SJSA1 (cell line): ENCODE measurements around the gene TRAF2. TPM values are rescaled to one million over a fixed set of nuclear protein-coding genes. Genes with fewer than 3 reads are reported as not detected.

Experiments
- DNase-seq, 2 experiments: peaks; one replicate each; pipeline ENCODE4 v3.0.0-alpha.2; 2015 to 2020; ENCODE audit warnings: low spot score in 2 of 2, low read depth in 1 of 2
- H3K27ac ChIP-seq: fragments of 250-450 bp; sonication (Bioruptor Pico); 2 replicates; pipeline ENCODE4 v1.5.1; 2020; ENCODE audit warnings: mild to moderate bottlenecking, moderate library complexity
- H3K27me3 ChIP-seq: fragments of 250-450 bp; sonication (Bioruptor Pico); replicated peaks from 2 replicates; pipeline ENCODE4 v1.5.1; 2020; ENCODE audit warnings: mild to moderate bottlenecking, moderate library complexity
- H3K36me3 ChIP-seq: fragments of 250-450 bp; sonication (Bioruptor Pico); 2 replicates; pipeline ENCODE4 v1.5.1; 2020; ENCODE audit warnings: mild to moderate bottlenecking
- H3K4me1 ChIP-seq: fragments of 250-450 bp; sonication (Bioruptor Pico); replicated peaks from 2 replicates; pipeline ENCODE4 v1.6.1; 2021; ENCODE audit warnings: mild to moderate bottlenecking
- H3K4me3 ChIP-seq: fragments of 250-450 bp; sonication (Bioruptor Pico); 2 replicates; pipeline ENCODE4 v1.5.1; 2020; ENCODE audit warnings: mild to moderate bottlenecking
- H3K9me3 ChIP-seq: fragments of 250-450 bp; sonication (Bioruptor Pico); replicated peaks from 2 replicates; pipeline ENCODE4 v1.5.1; 2020; ENCODE audit warnings: mild to moderate bottlenecking
- total RNA-seq: library from RNA; depleted of rRNA; stranded (reverse); fragments of >200 nt; shearing (Covaris generic); gene quantifications from 2 replicates; pipeline ENCODE4 v1.2.3, GENCODE V29; 2014

TRAF2 gene
- total RNA-seq, 1 experiment from 2014 or later: 17.1 TPM

GRCh38 chr9:136957901-136958300 lies 71.6 kb downstream of the TRAF2 start:
- H3K4me1 ChIP-seq: no peaks in the 10 kb centered on the region
- H3K4me3 ChIP-seq: no peak overlapping the region
- no peaks in the 10 kb centered on the region for H3K9me3 ChIP-seq
- DNase-seq: no peak
- H3K27me3 ChIP-seq: no peaks in the 10 kb centered on the region
- H3K36me3 ChIP-seq: no peaks in the 10 kb centered on the region
- H3K27ac ChIP-seq: no peak overlapping the region

DNA sequence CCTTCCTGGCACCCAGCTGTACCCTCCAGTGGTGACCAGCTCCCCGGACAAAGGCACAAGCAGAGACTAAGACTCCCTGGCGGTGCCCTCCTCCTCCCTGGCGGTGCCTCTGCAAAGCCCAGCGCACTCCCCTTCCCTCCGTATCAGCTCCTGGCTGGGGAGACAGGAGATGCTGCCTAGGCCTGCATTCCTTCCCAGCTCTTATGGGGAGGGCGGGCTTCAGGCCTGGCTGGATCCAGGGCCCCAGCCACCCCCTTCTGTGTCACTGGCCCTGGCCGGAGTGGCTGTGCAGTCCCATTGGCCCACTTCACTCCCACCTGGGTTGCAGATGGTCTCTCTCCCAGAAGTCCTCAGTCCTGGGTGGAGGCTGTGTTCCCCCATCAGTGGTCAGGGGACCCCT lies 72.2 kb downstream of the TRAF2 start:
- no peaks in the 10 kb centered on the region for H3K9me3 ChIP-seq
- H3K4me3 ChIP-seq: no peak overlapping the region
- no peak for DNase-seq
- H3K4me1 ChIP-seq: no peaks in the 10 kb centered on the region
- no peaks in the 10 kb centered on the region for H3K27me3 ChIP-seq
- no peaks in the 10 kb centered on the region for H3K36me3 ChIP-seq
- no peak overlapping the region for H3K27ac ChIP-seq

- Histone ChIP-seq H3K4me1 (no peaks in the 10 kb centered on the region), H3K36me3 (no peaks in the 10 kb centered on the region), H3K4me3 (no peak overlapping the region), H3K9me3 (no peaks in the 10 kb centered on the region), H3K27ac (no peak overlapping the region), H3K27me3 (no peaks in the 10 kb centered on the region)
- DNase-seq: no peak
Measured at GRCh38 chr9:136958898-136959850, 72.9 kb downstream of the TRAF2 start.

DNA sequence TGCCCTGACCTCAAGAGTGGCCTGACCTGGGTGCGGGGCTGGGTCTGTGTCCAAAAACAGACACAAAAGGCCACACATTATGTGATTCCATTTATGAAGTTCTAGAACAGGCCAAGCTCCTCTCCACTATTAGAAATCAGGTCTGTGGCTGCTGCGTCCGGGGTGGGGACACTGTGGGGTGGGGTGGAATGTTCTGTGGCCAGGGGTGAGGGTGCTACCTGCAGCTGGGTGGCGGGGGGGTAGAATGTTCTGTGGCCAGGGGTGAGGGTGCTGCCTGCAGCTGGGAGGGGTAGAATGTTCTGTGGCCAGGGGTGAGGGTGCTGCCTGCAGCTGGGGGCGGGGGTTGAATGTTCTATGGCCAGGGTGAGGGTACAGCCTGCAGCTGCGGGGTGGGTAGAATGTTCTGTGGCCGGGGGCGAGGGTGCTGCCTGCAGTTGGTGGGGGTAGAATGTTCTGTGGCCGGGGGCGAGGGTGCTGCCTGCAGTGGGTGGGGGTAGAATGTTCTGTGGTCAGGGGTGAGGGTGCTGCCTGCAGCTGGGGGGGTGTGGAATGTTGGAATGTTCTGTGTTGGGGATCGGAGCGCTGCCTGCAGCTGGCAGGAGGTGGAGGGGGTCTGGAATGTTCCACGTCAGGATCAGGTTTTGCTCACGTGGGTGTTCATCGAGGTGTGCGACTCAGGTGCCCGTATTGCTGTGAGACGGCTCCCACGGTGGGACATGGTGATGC lies 74.1 kb downstream of the TRAF2 start:
- no peak for DNase-seq
- Histone ChIP-seq H3K36me3 (no peaks in the 10 kb centered on the region), H3K27me3 (no peaks in the 10 kb centered on the region), H3K4me1 (no peaks in the 10 kb centered on the region), H3K27ac (no peak overlapping the region), H3K4me3 (no peak overlapping the region), H3K9me3 (no peaks in the 10 kb centered on the region)

DNA sequence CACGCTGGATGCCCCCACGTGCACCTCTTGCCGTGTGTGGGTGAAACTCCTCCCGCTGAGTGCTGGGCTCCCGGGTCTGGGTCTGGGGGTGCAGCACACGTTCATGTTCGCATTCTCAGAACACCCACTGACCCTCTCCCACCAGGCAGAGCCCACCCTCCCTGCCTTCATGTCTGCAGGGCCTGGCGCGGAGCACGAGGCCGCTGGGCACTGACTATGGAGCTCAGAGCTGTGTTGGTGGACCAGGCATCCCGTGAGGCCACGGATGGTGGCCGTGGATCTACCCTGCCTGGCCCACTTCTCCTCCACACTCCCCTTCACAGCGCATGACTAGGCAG lies 74.6 kb downstream of the TRAF2 start:
- Histone ChIP-seq H3K9me3 (no peaks in the 10 kb centered on the region), H3K27me3 (peaks cover 3% of the 10 kb centered on the region; the same call in 1 of the 2 replicates), H3K27ac (no peak overlapping the region), H3K4me1 (no peaks in the 10 kb centered on the region), H3K4me3 (no peak overlapping the region), H3K36me3 (no peaks in the 10 kb centered on the region)
- DNase-seq: no peak

DNA sequence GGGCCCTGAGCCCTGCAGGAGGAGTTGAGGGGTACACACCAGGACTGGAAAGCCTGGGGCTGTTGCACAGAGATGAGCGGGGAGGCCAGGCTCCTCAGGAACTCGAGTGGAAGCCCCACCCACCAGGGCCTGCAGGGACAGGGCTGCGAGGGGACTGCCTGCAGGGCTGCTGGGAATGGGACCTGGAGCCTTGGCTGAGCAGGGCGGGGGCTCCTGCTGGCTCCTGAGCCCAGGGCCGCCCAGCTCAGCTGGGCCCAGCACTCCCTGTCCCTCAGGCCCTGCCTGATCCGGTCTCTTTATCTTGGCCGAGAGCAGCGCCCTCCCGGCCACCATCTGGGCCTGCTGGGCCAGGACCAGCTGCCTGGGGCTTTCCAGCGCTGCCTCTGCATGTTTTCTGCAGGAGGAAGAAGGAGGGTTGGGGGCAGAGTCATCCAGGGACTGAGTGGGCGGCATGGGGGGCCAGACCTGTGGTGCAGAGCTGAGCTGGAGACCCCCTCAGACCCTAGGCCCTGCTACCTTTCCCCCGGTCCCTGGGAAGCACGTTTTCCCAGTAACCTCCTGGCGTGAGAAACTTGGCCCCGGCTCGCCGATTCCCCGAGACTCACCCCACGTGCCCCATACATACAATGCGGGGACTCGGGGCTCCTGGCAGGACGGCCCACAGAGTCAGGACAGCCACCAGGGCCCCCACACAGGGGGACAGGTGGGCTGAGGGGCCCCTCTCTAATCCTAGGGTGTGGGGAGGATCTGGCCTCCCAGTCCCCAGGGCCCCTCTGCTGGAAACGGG lies 75.2 kb downstream of the TRAF2 start:
- no peaks in the 10 kb centered on the region for H3K9me3 ChIP-seq
- H3K27me3 ChIP-seq: peaks cover 8% of the 10 kb centered on the region
- no peak for DNase-seq
- H3K27ac ChIP-seq: no peak overlapping the region
- H3K4me1 ChIP-seq: no peaks in the 10 kb centered on the region
- no peaks in the 10 kb centered on the region for H3K36me3 ChIP-seq
- no peak overlapping the region for H3K4me3 ChIP-seq

- Histone ChIP-seq H3K4me3 (no peak overlapping the region), H3K4me1 (no peaks in the 10 kb centered on the region), H3K9me3 (no peaks in the 10 kb centered on the region), H3K36me3 (no peaks in the 10 kb centered on the region), H3K27ac (no peak overlapping the region), H3K27me3 (peaks cover 8% of the 10 kb centered on the region)
- DNase-seq: no peak
Measured at GRCh38 chr9:136962163-136962562, 75.8 kb downstream of the TRAF2 start.

DNA sequence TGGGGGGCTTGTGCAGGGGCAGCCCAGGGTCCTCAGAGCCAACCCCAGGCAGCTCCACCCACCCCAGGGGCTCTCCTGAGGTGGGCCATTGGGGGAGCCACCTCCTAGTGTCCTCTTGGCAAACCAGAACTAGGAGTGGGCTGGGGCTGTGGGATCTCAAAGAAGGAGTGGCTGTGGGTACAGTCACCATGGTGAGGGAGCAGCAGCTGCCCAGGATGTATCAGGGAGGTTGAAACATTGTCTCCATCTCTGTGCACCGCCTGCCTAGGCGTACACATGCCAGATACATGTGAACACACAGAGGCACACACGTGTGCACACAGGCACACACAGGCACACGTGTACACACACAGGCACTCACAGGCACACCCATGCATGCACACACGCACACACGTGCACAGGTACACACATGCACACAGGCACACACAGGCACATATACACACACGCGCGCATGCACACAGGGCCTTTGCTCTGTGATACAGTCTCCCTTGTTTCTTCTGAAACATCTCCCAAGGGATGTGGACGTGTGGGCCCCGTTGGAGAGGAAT lies 76.5 kb downstream of the TRAF2 start:
- no peak overlapping the region for H3K27ac ChIP-seq
- no peaks in the 10 kb centered on the region for H3K36me3 ChIP-seq
- no peak for DNase-seq
- H3K4me3 ChIP-seq: no peak overlapping the region
- H3K4me1 ChIP-seq: no peaks in the 10 kb centered on the region
- no peaks in the 10 kb centered on the region for H3K9me3 ChIP-seq
- peaks cover 8% of the 10 kb centered on the region for H3K27me3 ChIP-seq

DNA sequence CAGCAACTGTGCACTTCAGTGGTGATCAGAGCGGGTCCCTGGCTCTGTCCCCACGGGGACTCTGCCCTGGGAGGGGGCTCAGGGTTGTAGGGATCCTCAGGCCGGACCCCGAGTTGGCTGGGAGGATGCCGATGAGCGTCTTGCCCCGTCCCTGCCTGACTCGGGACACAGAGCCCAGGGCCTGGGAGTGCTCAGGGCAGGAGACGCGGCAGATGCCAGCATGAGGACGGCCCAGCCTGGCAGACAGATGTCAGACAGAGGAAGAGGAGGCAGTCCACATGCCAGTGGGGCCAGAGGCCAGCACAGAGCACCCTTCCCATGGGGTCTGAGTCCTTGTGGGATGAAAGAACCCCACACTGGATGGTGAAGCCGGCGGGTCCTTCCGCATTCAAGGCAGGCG lies 77.0 kb downstream of the TRAF2 start:
- Histone ChIP-seq H3K4me1 (no peaks in the 10 kb centered on the region), H3K4me3 (no peak overlapping the region), H3K9me3 (no peaks in the 10 kb centered on the region), H3K36me3 (no peaks in the 10 kb centered on the region), H3K27ac (no peak overlapping the region), H3K27me3 (peaks cover 8% of the 10 kb centered on the region)
- no peak for DNase-seq

- no peak for DNase-seq
- Histone ChIP-seq H3K4me1 (no peaks in the 10 kb centered on the region), H3K9me3 (no peaks in the 10 kb centered on the region), H3K27me3 (peaks cover 8% of the 10 kb centered on the region), H3K4me3 (no peak overlapping the region), H3K36me3 (no peaks in the 10 kb centered on the region), H3K27ac (no peak overlapping the region)
Measured at GRCh38 chr9:136963751-136964150, 77.4 kb downstream of the TRAF2 start.

- H3K36me3 ChIP-seq: no peaks in the 10 kb centered on the region
- no peaks in the 10 kb centered on the region for H3K4me1 ChIP-seq
- no peak for DNase-seq
- H3K9me3 ChIP-seq: no peaks in the 10 kb centered on the region
- no peak overlapping the region for H3K4me3 ChIP-seq
- peaks cover 8% of the 10 kb centered on the region for H3K27me3 ChIP-seq
- H3K27ac ChIP-seq: no peak overlapping the region
Measured at GRCh38 chr9:136964171-136964689, 77.9 kb downstream of the TRAF2 start.

- Histone ChIP-seq H3K4me1 (no peaks in the 10 kb centered on the region), H3K36me3 (no peaks in the 10 kb centered on the region), H3K9me3 (no peaks in the 10 kb centered on the region), H3K27me3 (peaks cover 8% of the 10 kb centered on the region), H3K4me3 (no peak overlapping the region), H3K27ac (no peak overlapping the region)
- DNase-seq: no peak
Measured at GRCh38 chr9:136964833-136965422, 78.6 kb downstream of the TRAF2 start.
